Bronchial epithelial cell (primary cell): ENCODE measurements around the gene PARP3. TPM values are rescaled to one million over a fixed set of nuclear protein-coding genes. Genes with fewer than 3 reads are reported as not detected.

Experiments used
- DNase-seq: peaks from one replicate; pipeline ENCODE4 v3.0.0-alpha.2; 2010; ENCODE audit warnings: low read depth
- FAIRE-seq: peaks from 2 replicates; lab custom pipeline; 2011; peaks lifted over from hg19 to GRCh38; lab: Jason Lieb, UNC
- H3K27me3 ChIP-seq: 2 replicates; pipeline ENCODE4 v1.5.1; 2011; ENCODE audit warnings: low read length; ENCODE audit not compliant: control insufficient read depth, insufficient read depth
- H3K36me3 ChIP-seq: 2 replicates; pipeline ENCODE4 v1.5.1; 2011; ENCODE audit warnings: low read length; ENCODE audit not compliant: control insufficient read depth, insufficient read depth
- H3K4me3 ChIP-seq: 2 replicates; pipeline ENCODE4 v1.5.1; 2011; ENCODE audit warnings: mild to moderate bottlenecking, low read depth, low read length, control low read depth
- CTCF ChIP-seq: IDR thresholded peaks from 2 replicates; pipeline ENCODE4 v1.5.1; 2011; ENCODE audit warnings: mild to moderate bottlenecking, moderate library complexity, low read length, control low read depth, inconsistent platforms; ENCODE audit not compliant: insufficient read depth, severe bottlenecking
- total RNA-seq: library from RNA; depleted of rRNA; stranded (reverse); fragments of >200 nt; gene quantifications from 2 replicates; pipeline ENCODE4 v1.2.1, GENCODE V29; 2014

The PARP3 gene
- total RNA-seq, 1 donor from 2014 or later, result 5.0 TPM

GRCh38 chr3:51967384-51968169, 25.4 kb downstream of the PARP3 start, which contains the start of gene PCBP4:
TSS of gene PCBP4 (minus strand) at chr3:51967454. CDS start at chr3:51961240, 6,214 bp downstream.
- TF ChIP-seq CTCF, result no peak
- H3K4me3 ChIP-seq, result peak within 1 kb of the TSS; percentile 52
- DNase-seq (no peak), FAIRE-seq (no peak)
- H3K36me3 ChIP-seq, result peaks cover 2% of the 10 kb centered on the region
- H3K27me3 ChIP-seq, result no peaks in the 10 kb centered on the region

GRCh38 chr3:51968170-51968775, 26.1 kb downstream of the PARP3 start:
- no peaks in the 10 kb centered on the region for H3K27me3 ChIP-seq
- FAIRE-seq, result no peak
- TF ChIP-seq CTCF, result no peak
- DNase-seq, result no peak
- H3K4me3 ChIP-seq, result peak overlapping the region; percentile 52
- peaks cover 2% of the 10 kb centered on the region for H3K36me3 ChIP-seq

GRCh38 chr3:51968883-51969678, 26.9 kb downstream of the PARP3 start:
- DNase-seq, result no peak
- FAIRE-seq, result no peak
- no peak overlapping the region for H3K4me3 ChIP-seq
- peaks cover 2% of the 10 kb centered on the region for H3K36me3 ChIP-seq
- TF ChIP-seq CTCF, result no peak
- no peaks in the 10 kb centered on the region for H3K27me3 ChIP-seq

DNA sequence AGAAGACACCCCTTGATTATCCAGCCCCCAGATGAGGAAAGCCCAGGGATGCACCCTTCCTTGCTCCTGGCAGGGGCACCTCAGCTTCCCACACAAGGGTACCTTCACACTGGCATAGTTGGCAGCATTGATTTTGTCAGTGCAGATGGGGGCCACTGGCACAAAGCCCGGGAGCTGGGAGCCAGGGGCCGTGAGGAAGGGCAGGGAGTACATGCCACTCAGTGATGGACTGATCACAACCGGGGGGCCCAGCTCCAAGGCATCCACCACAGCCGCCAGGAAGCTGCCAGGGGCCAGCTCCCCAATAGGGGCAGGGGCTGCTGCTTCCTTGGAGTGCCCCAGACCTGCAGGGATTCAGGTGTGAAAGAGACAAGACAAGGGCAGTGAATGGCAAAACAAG, 27.7 kb downstream of the PARP3 start:
- no peak for TF ChIP-seq CTCF
- DNase-seq (no peak), FAIRE-seq (no peak)
- Histone ChIP-seq H3K4me3 (no peak overlapping the region), H3K27me3 (no peaks in the 10 kb centered on the region), H3K36me3 (peaks cover 2% of the 10 kb centered on the region)

GRCh38 chr3:51970606-51971300, 28.6 kb downstream of the PARP3 start:
- Histone ChIP-seq H3K27me3 (no peaks in the 10 kb centered on the region), H3K36me3 (peaks cover 2% of the 10 kb centered on the region), H3K4me3 (no peak overlapping the region)
- no peak for TF ChIP-seq CTCF
- no peak for FAIRE-seq
- DNase-seq, result peak; percentile 22
